ENCODE measurements around the gene SORCS3. TPM values are rescaled to one million over a fixed set of nuclear protein-coding genes. Genes with fewer than 3 reads are reported as not detected.

Gene SORCS3
- total RNA-seq, 1 experiment from 2014 or later, result not detected

DNA sequence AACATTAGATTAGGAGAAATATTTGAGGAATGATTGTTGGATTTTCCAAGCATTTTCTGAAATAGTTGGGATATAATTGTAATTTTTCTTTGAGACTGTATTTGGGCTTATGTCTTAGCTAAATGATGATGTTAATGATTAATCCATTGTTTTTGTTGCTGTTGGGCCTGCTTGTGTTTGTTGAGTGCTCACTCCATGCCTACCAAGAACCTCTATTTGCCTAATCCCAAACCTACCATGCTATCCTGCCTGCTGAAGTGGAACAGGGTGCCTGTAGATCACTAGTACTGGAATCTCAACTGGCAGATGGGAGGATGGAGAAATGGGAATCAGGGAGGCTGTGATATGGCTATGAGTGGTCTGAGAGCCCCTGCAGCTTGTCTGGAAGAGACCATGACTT is 565.5 kb downstream of the SORCS3 start:
- Histone ChIP-seq H3K36me3 (ENCODE audit: control insufficient read depth in 1 of 2, insufficient read depth in 2 of 2, low read length in 2 of 2) (no peaks in the 10 kb centered on the region), H3K4me1 (ENCODE audit: control insufficient read depth in 1 of 2, insufficient read depth in 2 of 2, low read length in 2 of 2) (no peaks in the 10 kb centered on the region), H3K27me3 (ENCODE audit: insufficient read depth, low read length) (no peaks in the 10 kb centered on the region), H3K79me2 (ENCODE audit: insufficient read depth, low read length) (no peaks in the 10 kb centered on the region), H3K4me3 (replicated peaks in 1 of 2; ENCODE audit: low read depth in 1 of 2, low read length in 2 of 2) (no peak overlapping the region), H3K27ac (ENCODE audit: low read depth, low read length) (no peak overlapping the region), H4K20me1 (ENCODE audit: insufficient read depth) (no peaks in the 10 kb centered on the region), H2AFZ (ENCODE audit: low read depth, low read length, poor library complexity, severe bottlenecking) (no peak overlapping the region), H3K9ac (ENCODE audit: low read length) (no peak overlapping the region), H3K9me3 (ENCODE audit: control insufficient read depth in 1 of 2, insufficient read depth in 1 of 2, low read depth in 1 of 2, low read length in 2 of 2) (peaks cover 11 to 13% of the 10 kb centered on the region in 2 experiments; a peak in 2 of 4 replicates), H3K9me2 (ENCODE audit: insufficient read depth) (no peaks in the 10 kb centered on the region), H3K4me2 (ENCODE audit: low read length) (no peak overlapping the region)
- ATAC-seq (no peak), DNase-seq (ENCODE audit: low read depth, low spot score) (no peak)
- TF ChIP-seq ZFX (IDR thresholded peaks at IDR 0.05) (no peak), SIN3A (IDR thresholded peaks at IDR 0.05; ENCODE audit: low read depth) (no peak), EGR1 (IDR thresholded peaks at IDR 0.05; ENCODE audit: low read depth) (no peak), EZH2 (IDR thresholded peaks at IDR 0.05) (no peak), ZBTB33 (IDR thresholded peaks at IDR 0.05; ENCODE audit: extremely low read depth, insufficient replicate concordance, low read length) (no peak), ZNF274 (IDR thresholded peaks at IDR 0.05; ENCODE audit: low read depth, low read length) (no peak), MAX (IDR thresholded peaks at IDR 0.05) (no peak), ELF1 (IDR thresholded peaks at IDR 0.05; ENCODE audit: borderline replicate concordance, low read depth) (no peak)
- TF ChIP-seq, protein P1, sequence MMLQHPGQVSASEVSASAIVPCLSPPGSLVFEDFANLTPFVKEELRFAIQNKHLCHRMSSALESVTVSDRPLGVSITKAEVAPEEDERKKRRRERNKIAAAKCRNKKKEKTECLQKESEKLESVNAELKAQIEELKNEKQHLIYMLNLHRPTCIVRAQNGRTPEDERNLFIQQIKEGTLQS (IDR thresholded peaks at IDR 0.05), result no peak
- no TSS peak for BruUV-seq (replicated peaks)
- intact Hi-C loops (cut with micrococcal nuclease), result no loop called here
- ChIA-PET POLR2A (no interaction called here), CTCF (no interaction called here), RAD21 (ENCODE audit: low non-redundant PET in 1 of 2, low total read pairs in 2 of 2, uncharacterized antibody in 2 of 2, unreplicated experiment in 2 of 2) (no interaction called here)
